ENCODE measurements around the gene BPI.

The BPI gene

DNA sequence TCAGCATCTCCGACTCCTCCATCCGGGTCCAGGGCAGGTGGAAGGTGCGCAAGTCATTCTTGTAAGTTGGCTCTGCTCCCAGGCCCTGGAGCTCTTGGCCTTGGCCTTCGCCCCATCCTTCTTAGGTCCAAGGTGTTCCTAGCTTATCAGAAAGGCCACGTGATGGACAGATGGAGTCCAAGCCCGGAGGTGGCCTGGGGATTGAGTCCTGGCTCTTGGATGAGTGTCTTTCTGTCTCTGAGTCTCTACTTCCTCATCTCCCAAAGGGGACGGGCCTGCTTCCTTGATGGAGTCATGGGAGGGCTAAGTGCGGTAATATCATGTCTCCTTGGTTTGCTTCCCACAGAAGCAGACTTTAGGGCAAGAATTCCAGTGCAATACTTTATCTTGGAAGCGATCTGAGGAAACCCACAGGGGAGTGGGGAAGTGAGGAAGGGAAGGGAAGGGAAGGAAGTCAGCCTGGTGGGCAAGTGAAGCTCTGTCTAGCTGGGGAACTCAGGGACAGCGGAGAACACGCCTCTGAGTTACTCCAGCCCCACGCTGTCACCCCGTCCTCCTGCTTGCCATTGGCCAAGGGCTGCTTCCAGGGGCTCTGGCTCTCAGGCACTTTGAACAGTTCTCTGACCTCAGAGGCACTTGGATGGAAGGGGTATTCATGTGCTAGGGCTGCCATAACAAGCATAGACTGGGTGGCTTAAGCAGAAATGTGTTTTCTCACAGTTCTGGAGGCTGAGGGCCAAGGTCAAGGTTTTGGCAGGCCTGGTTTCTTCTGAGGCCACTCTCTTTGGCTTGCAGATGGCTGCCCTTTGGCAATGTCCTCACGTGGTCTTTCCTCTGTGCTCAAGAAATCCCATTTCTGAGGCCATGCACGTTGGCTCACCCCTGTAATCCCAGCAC, 47.2 kb downstream of the BPI start:
- no peak for DNase-seq (ENCODE audit: low read depth, low spot score)
- no peak overlapping the region for H3K4me3 ChIP-seq (ENCODE audit: low read depth, low read length)
- ChIA-PET CTCF (no interaction called here), POLR2A (no interaction called here)
- TF ChIP-seq, protein P1, sequence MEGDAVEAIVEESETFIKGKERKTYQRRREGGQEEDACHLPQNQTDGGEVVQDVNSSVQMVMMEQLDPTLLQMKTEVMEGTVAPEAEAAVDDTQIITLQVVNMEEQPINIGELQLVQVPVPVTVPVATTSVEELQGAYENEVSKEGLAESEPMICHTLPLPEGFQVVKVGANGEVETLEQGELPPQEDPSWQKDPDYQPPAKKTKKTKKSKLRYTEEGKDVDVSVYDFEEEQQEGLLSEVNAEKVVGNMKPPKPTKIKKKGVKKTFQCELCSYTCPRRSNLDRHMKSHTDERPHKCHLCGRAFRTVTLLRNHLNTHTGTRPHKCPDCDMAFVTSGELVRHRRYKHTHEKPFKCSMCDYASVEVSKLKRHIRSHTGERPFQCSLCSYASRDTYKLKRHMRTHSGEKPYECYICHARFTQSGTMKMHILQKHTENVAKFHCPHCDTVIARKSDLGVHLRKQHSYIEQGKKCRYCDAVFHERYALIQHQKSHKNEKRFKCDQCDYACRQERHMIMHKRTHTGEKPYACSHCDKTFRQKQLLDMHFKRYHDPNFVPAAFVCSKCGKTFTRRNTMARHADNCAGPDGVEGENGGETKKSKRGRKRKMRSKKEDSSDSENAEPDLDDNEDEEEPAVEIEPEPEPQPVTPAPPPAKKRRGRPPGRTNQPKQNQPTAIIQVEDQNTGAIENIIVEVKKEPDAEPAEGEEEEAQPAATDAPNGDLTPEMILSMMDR (IDR thresholded peaks at IDR 0.05; ENCODE audit: insufficient read depth, low read length, missing control alignments), result no peak

DNA sequence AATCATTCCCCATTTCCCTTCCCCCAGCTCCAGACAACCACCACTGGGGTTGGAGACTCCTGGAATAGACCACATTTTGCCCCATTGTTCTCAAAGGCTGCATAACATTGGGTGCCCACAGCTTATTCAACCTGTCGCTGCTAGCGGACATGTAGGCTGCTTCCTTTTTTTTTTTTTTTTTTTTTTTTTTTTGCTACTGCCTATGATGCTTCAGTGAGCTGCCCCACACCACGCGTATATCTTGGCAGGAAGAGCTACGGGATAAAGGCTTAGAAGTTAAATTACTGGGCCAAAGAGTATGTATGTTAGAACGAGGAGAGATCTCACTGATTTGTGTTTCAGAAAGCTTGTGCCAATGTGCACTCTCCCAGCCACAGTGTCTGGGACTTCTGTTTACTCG, 49.4 kb downstream of the BPI start:
- POLR2A ChIA-PET, result interaction anchor here (0.6 kb wide), 1 partner anchor 58 kb away, joined by 3 read pairs; no protein-coding TSS in a partner anchor
- TF ChIP-seq, protein P1 (IDR thresholded peaks at IDR 0.05; ENCODE audit: insufficient read depth, low read length, missing control alignments), result no peak
- CTCF ChIA-PET, result interaction anchor here (0.8 to 1.4 kb wide), 5 partner anchors 12 to 124 kb away, joined by 3 to 5 read pairs (median 3); no protein-coding TSS in a partner anchor
- no peak overlapping the region for H3K4me3 ChIP-seq (ENCODE audit: low read depth, low read length)
- DNase-seq (ENCODE audit: low read depth, low spot score), result no peak

DNA sequence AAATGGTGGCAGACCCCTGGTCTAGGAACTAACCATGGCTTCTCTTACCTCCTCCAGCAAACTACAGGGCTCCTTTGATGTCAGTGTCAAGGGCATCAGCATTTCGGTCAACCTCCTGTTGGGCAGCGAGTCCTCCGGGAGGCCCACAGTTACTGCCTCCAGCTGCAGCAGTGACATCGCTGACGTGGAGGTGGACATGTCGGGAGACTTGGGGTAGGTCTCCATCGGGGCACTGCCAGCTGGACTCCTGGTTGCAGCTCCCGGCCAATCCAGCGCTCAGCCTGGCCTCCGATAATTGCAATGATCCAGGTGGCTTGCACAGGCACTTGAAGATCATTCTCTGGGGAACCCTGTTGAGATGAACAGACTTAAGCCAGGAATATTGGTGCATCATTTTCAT, 50.3 kb downstream of the BPI start:
- no peak overlapping the region for H3K4me3 ChIP-seq (ENCODE audit: low read depth, low read length)
- no peak for DNase-seq (ENCODE audit: low read depth, low spot score)
- POLR2A ChIA-PET, result no interaction called here
- CTCF ChIA-PET, result interaction anchor here (0.8 to 1.8 kb wide), 5 partner anchors 13 to 296 kb away, joined by 3 to 5 read pairs (median 3); no protein-coding TSS in a partner anchor
- TF ChIP-seq, protein P1 (IDR thresholded peaks at IDR 0.05; ENCODE audit: insufficient read depth, low read length, missing control alignments), result no peak

DNA sequence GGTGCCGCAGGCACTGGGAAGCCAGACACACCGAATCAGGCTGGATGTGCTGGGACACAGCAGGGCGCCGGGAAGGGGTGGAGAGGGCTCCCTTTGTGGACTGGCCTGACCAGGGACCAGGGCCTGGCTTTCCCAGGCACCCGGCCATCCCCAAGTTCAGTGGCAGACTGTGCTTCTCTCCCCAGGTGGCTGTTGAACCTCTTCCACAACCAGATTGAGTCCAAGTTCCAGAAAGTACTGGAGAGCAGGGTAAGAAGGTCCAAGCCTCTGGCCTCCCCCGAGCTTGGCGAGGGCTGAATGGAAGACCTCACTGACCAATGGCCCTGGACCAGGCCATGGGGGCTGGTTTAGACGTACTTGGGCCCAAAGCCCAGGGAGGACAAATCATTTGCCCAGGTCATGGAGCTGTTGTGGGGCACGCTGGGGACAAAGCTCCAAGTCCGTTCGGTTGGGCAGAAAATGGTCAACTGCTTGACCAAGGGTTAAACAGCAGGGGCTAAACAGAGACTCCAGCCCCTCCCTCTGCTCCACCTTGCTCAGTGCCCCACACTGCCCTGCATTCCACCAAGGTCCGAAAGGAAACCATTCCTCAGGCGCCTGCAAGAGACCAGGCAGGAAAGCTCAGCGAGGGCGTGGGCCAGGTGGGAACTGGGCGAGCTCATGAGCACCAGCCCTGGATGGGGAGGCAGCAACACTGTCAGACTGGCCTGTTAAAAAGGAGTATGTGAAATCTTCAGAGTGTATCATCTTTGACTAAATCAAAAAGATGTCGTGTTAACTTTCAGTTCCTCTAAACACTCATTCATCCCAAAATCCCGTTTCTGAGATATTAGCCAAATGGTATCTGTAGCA, 51.4 kb downstream of the BPI start:
- ChIA-PET POLR2A (no interaction called here), CTCF (interaction anchor here (0.6 to 1.8 kb wide), 8 partner anchors 13 to 297 kb away, joined by 3 to 6 read pairs (median 3); no protein-coding TSS in a partner anchor)
- TF ChIP-seq, protein P1 (IDR thresholded peaks at IDR 0.05; ENCODE audit: insufficient read depth, low read length, missing control alignments), result no peak
- DNase-seq (ENCODE audit: low read depth, low spot score), result no peak
- no peak overlapping the region for H3K4me3 ChIP-seq (ENCODE audit: low read depth, low read length)

DNA sequence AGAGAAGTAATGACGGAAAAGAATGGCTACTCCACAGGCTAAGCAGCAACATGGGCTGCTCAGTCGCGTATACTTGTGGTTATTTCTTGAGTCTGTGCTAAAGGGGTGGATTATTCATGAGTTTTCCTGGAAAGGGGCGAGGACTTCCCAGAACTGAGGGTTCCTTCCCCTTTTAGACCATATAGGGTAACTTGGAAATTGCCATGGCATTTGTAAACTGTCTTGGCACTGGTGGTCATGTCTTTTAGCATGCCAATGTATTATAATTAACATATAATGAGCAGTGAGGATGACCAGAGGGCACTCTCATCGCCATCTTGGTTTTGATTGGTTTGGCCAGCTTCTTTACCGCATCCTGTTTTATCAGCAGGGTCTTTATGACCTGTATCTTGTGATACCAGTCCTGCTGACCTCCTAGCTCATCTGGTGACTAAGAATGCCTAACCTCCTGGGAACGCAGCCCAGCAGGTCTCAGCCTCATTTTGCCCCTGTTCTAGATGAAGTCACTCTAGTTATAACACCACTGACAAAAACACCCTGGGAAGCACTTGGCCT, 53.8 kb downstream of the BPI start:
- TF ChIP-seq, protein P1 (IDR thresholded peaks at IDR 0.05; ENCODE audit: insufficient read depth, low read length, missing control alignments), result no peak
- ChIA-PET CTCF (interaction anchor here (1.2 to 1.7 kb wide), 6 partner anchors 9 to 793 kb away, joined by 3 to 9 read pairs (median 4); no protein-coding TSS in a partner anchor), POLR2A (no interaction called here)
- DNase-seq (ENCODE audit: low read depth, low spot score), result no peak
- no peak overlapping the region for H3K4me3 ChIP-seq (ENCODE audit: low read depth, low read length)
